HEK293 (cell line): ENCODE measurements around the gene RHBDF2.

Experiments used
- CTCF ChIA-PET: fragments of 350-600 bp; formaldehyde crosslinking; extraction: SDS; loops from one replicate; lab custom pipeline; 2021; ENCODE audit warnings: antibody characterized with exemption; lab: Yijun Ruan, JAX
- POLR2A ChIA-PET: fragments of 300-600 bp; formaldehyde crosslinking; extraction: SDS; loops from one replicate; lab custom pipeline; 2020; ENCODE audit warnings: antibody characterized with exemption, inconsistent platforms; lab: Yijun Ruan, JAX
- H3K27ac ChIP-seq: fragments of 200-500 bp; sonication (Bioruptor generic); 2 replicates; pipeline ENCODE4 v1.5.1; 2014; ENCODE audit warnings: low read depth, low read length, control low read depth, inconsistent platforms; ENCODE audit errors: extremely low read depth
- H3K36me3 ChIP-seq, 2 experiments: fragments of 200-500 bp in 1 of 2; sonication (Bioruptor generic) in 1 of 2; 1 replicate in 1 of 2; 2 replicates in 1 of 2; pipeline ENCODE4 v1.5.1; 2014 to 2017; ENCODE audit warnings: inconsistent platforms in 2 of 2, low read length in 2 of 2; ENCODE audit not compliant: control insufficient read depth in 2 of 2, insufficient read depth in 1 of 2
- H3K4me1 ChIP-seq: fragments of 200-500 bp; sonication (Bioruptor generic); 2 replicates; pipeline ENCODE4 v1.5.1; 2014; ENCODE audit warnings: mild to moderate bottlenecking, low read length, inconsistent platforms; ENCODE audit not compliant: control insufficient read depth, insufficient read depth
- H3K4me3 ChIP-seq: 2 replicates; pipeline ENCODE4 v1.5.1; 2011; ENCODE audit warnings: low read depth, mild to moderate bottlenecking, control low read depth, low read length, moderate library complexity
- H3K9me3 ChIP-seq: fragments of 200-500 bp; sonication (Bioruptor generic); 2 replicates; pipeline ENCODE4 v1.5.1; 2014; ENCODE audit warnings: low read depth, low read length, inconsistent platforms; ENCODE audit not compliant: control insufficient read depth, insufficient read depth
- EGR2 ChIP-seq: fragments of 450-650 bp; formaldehyde crosslinking; IDR thresholded peaks from 2 replicates; pipeline ENCODE4 v1.5.1; 2016; ENCODE audit warnings: low read depth, missing biosample characterization, missing genetic modification characterization
- GLI2 ChIP-seq: fragments of 450-650 bp; formaldehyde crosslinking; IDR thresholded peaks from 2 replicates; pipeline ENCODE4; 2017; ENCODE audit warnings: missing biosample characterization, missing genetic modification characterization, low read depth, borderline replicate concordance
- GLIS2 ChIP-seq: fragments of 450-650 bp; formaldehyde crosslinking; IDR thresholded peaks from 2 replicates; pipeline ENCODE4 v1.5.1; 2016; ENCODE audit warnings: missing biosample characterization, missing genetic modification characterization
- IKZF3 ChIP-seq: fragments of 450-650 bp; IDR thresholded peaks from 2 replicates; pipeline ENCODE4 v1.5.0; 2018; ENCODE audit warnings: missing biosample characterization, mild to moderate bottlenecking, missing genetic modification characterization, moderate library complexity
- OSR2 ChIP-seq: fragments of 450-650 bp; formaldehyde crosslinking; IDR thresholded peaks from 2 replicates; pipeline ENCODE4 v1.5.1; 2016; ENCODE audit warnings: missing biosample characterization, missing genetic modification characterization
- PRDM2 ChIP-seq: fragments of 450-650 bp; formaldehyde crosslinking; IDR thresholded peaks from 2 replicates; pipeline ENCODE4 v1.5.1; 2016; ENCODE audit warnings: missing biosample characterization, missing genetic modification characterization, borderline replicate concordance
- PRDM6 ChIP-seq: fragments of 450-650 bp; formaldehyde crosslinking; IDR thresholded peaks from 2 replicates; pipeline ENCODE4 v1.5.1; 2017; ENCODE audit warnings: missing biosample characterization, missing genetic modification characterization
- ZFHX2 ChIP-seq: fragments of 450-650 bp; formaldehyde crosslinking; conservative IDR thresholded peaks from 2 replicates; pipeline ENCODE4 v1.5.1; 2016; ENCODE audit warnings: missing biosample characterization, missing genetic modification characterization
- ZNF121 ChIP-seq: fragments of 450-650 bp; formaldehyde crosslinking; IDR thresholded peaks from 2 replicates; pipeline ENCODE4 v1.5.1; 2016; ENCODE audit warnings: missing biosample characterization, missing genetic modification characterization
- ZNF341 ChIP-seq: fragments of 450-650 bp; formaldehyde crosslinking; IDR thresholded peaks from 2 replicates; pipeline ENCODE4; 2016; ENCODE audit warnings: low read depth, missing biosample characterization, missing genetic modification characterization
- ZNF354C ChIP-seq: fragments of 450-650 bp; formaldehyde crosslinking; IDR thresholded peaks from 2 replicates; pipeline ENCODE4 v1.5.1; 2016; ENCODE audit warnings: missing biosample characterization, missing genetic modification characterization, low read depth, borderline replicate concordance
- ZNF398 ChIP-seq: fragments of 450-650 bp; formaldehyde crosslinking; IDR thresholded peaks from 2 replicates; pipeline ENCODE4 v1.5.1; 2017; ENCODE audit warnings: missing biosample characterization, missing genetic modification characterization
- ZNF423 ChIP-seq: fragments of 450-650 bp; formaldehyde crosslinking; IDR thresholded peaks from 2 replicates; pipeline ENCODE4 v1.5.1; 2016; ENCODE audit warnings: missing biosample characterization, missing genetic modification characterization
- ZNF433 ChIP-seq: fragments of 450-650 bp; formaldehyde crosslinking; IDR thresholded peaks from 2 replicates; pipeline ENCODE4 v1.5.1; 2016; ENCODE audit warnings: missing biosample characterization, missing genetic modification characterization, low read depth
- ZNF544 ChIP-seq: fragments of 450-650 bp; formaldehyde crosslinking; IDR thresholded peaks from 2 replicates; pipeline ENCODE4 v1.5.0; 2017; ENCODE audit warnings: missing biosample characterization, missing genetic modification characterization
- ZNF561 ChIP-seq: fragments of 450-650 bp; IDR thresholded peaks from 2 replicates; pipeline ENCODE4 v1.5.1; 2018; ENCODE audit warnings: missing biosample characterization, missing genetic modification characterization, borderline replicate concordance

Gene RHBDF2

GRCh38 chr17:76521262-76521661 is 20.0 kb upstream of the RHBDF2 start (continued):
- TF ChIP-seq PRDM2 (no peak), GLI2 (tag by site-specific recombination) (no peak), PRDM6 (no peak), ZNF433 (tag by site-specific recombination) (no peak), ZNF561 (tag by site-specific recombination) (no peak), ZNF354C (no peak)

GRCh38 chr17:76519048-76519966 is 18.1 kb upstream of the RHBDF2 start:
- TF ChIP-seq GLIS2 (0 out of 2 replicates have a peak, but pooled peaks have one; percentile 1), ZFHX2 (0 out of 2 replicates have a peak, but pooled peaks have one; percentile 19), ZNF341 (tag by site-specific recombination) (no peak), ZNF121 (tag by site-specific recombination) (peak; percentile 57; the same call in 1 of the 2 replicates), OSR2 (peak; percentile 63), ZNF398 (tag by site-specific recombination) (peak; percentile 68), EGR2 (tag by site-specific recombination) (peak; percentile 40; the same call in 1 of the 2 replicates), IKZF3 (tag by site-specific recombination) (0 out of 2 replicates have a peak, but pooled peaks have one; percentile 15), ZNF423 (tag by site-specific recombination) (no peak), ZNF544 (tag by site-specific recombination) (no peak)
- Histone ChIP-seq H3K4me1 (no peaks in the 10 kb centered on the region; the same call in 1 of the 2 replicates), H3K36me3 (no peaks in the 10 kb centered on the region), H3K4me3 (no peak overlapping the region), H3K27ac (no peak overlapping the region), H3K9me3 (no peaks in the 10 kb centered on the region)
- ChIA-PET CTCF (interaction anchor here (0.6 to 7.2 kb wide), 7 partner anchors 12 to 240 kb away, joined by 3 to 76 read pairs (median 14); no protein-coding TSS in a partner anchor), POLR2A (interaction anchor here (0.5 to 1.0 kb wide), 4 partner anchors 21 to 197 kb away, joined by 3 to 4 read pairs (median 4); no protein-coding TSS in a partner anchor)
